ENCODE measurements around the gene CCDC7.
"Not testable (repeated sequence)": the region's sequence is repeated elsewhere in the genome, so short reads cannot be mapped to it uniquely, and the experiment has no call there.

The CCDC7 gene

DNA sequence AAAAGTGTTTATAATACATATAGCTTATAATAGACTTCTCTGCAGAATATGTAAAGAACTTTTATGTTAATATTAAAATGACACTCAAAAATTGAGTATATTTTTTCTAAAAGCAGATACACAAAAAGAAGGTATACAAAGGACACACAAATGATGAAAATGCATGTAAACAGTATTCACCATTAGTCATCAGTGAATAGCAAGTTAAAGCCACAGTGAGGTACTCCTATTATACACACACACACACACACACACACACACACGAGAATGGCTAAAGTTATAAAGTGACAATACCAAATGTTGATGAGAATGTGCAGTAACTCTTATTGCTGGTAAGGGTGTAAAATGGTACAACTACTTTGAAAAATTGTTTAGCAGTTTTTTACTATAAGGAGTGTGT is 419.2 kb downstream of the CCDC7 start:
- in situ Hi-C loops (cut with MboI; ENCODE audit: low sequenced_read_pairs) = no loop called here

DNA sequence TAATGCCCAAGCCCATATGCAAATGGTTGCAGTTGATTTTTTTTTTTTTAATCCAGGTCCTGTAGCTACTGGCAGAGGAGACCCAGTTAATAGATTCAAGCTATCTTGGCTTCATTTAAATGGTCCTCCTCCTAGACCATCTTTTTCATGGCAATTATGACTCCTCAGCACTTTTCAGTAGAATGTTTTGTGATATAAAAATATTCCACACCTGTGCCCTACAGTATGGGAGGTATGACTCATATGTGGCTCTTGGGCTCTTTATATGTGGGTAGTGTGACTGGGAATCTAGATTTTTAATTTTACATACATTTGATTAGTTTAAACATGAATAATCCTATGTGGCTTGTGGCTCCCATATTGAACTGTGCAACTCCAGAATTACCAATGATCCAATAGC is 432.0 kb downstream of the CCDC7 start:
- in situ Hi-C loops (cut with MboI; ENCODE audit: low sequenced_read_pairs) = no loop called here

DNA sequence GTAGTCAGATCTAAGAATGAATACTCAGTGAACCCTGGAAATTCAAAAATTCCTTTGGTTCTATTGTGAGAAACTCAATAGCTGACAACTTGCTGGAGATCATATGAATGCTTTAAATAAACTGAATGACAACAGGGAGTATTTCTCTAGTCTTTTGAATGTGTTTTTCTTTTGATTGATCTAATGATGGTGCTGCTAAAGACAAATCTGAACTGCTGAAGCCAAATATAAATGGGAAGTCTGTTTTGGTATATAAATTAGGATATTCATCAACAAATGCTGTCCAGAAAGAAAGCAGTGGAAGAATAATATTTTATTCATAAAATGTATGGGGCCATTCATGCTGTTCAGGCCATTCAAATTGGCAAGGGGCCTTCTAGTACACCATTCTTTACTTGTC is 432.7 kb downstream of the CCDC7 start:
- in situ Hi-C loops (cut with MboI; ENCODE audit: low sequenced_read_pairs) = no loop called here

GRCh38 chr10:32882076-32882475 is 436.1 kb downstream of the CCDC7 start:
- in situ Hi-C loops (cut with MboI; ENCODE audit: low sequenced_read_pairs) = no loop called here

DNA sequence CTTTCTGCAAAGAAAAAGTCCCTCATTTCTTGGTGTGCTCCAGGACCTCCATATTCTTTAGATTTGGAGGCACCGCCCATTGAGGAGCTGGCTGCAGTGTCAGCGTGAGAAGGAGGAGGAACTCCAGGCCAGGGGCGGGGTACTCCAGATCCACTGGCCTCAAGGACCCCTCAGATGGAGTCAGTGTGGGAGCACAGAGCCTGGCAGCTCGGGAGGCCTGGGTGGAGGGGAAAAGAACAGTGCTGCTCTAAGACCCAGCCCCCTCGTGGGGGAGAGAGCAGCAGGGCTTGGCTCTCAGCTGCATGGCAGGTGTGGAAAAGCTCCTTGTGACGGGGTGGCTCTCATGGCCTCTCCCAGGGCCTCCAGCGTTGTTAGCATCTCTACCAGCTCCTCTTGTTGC is 441.5 kb downstream of the CCDC7 start:
- in situ Hi-C loops (cut with MboI; ENCODE audit: low sequenced_read_pairs) = no loop called here

- in situ Hi-C loops (cut with MboI; ENCODE audit: low sequenced_read_pairs) = no loop called here
Measured at GRCh38 chr10:32888161-32888927, 442.4 kb downstream of the CCDC7 start.

DNA sequence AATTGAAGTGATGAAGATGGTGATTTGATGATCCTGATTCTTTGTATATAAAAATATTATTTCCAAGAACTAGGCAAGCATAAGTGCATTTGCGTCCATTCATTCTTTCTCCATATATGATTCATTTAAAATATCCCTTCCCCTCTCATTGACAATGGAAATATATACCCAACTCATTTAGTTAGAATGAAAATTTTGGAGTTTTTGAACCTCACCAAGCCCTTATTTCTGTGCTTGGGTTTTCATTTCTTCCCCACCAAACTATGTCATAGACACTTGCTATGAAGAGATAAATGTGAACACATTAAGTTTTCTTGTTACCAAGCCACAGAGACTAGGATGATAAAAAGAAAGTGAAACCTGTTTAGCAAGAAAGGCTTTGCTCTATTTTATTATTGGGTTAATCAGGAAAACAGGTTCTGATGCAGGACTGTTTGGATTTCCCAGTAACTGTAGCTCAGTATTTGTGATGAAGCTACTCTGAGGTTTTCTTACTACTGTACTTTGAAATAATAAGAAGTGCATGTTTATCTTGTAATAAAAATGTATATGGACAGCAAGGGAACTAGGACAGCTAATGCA is 443.8 kb downstream of the CCDC7 start:
- in situ Hi-C loops (cut with MboI; ENCODE audit: low sequenced_read_pairs) = no loop called here

GRCh38 chr10:32890444-32890843 is 444.5 kb downstream of the CCDC7 start:
- in situ Hi-C loops (cut with MboI; ENCODE audit: low sequenced_read_pairs) = no loop called here

DNA sequence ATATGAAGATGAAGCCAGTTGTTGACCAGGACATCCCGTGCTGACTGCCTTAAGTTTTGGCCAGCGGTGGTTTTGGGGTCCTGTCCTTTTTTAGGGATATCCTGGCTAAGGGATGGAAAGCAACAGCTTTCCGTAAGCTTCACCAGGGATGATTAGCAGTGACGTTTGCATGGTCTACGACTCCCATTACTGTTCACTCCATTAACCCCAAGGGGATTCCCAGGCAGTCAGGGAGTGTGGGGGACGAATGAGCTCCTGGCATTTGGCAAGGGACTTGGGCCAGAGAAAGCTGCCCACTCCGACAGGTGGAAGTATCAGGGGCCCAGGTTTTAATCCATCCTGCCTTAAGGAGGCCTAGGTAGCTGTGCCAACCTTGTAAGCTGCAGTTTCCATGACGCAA is 445.3 kb downstream of the CCDC7 start:
- in situ Hi-C loops (cut with MboI; ENCODE audit: low sequenced_read_pairs) = no loop called here

DNA sequence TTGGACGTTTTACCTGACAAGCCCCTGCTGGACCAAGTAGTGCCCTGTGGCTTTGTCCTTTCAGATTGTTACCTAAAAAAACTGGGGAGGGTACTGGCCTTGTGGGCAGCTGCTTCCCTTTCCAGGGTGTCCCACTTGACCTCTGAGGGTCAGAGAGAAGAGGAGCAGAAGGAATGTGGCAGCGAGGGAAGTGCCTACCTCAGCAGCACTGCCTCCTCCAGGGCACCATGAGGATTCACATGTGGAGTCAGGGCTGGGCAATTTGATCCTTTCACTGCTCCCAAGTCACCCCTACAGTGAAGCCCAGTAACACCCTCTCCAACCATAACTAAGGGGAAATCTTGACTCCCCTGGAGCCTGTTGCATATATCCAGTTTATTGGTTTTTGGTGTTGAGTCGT is 447.5 kb downstream of the CCDC7 start:
- in situ Hi-C loops (cut with MboI; ENCODE audit: low sequenced_read_pairs) = no loop called here

- in situ Hi-C loops (cut with MboI; ENCODE audit: low sequenced_read_pairs) = no loop called here
Measured at GRCh38 chr10:32893916-32894664, 448.1 kb downstream of the CCDC7 start.

- in situ Hi-C loops (cut with MboI; ENCODE audit: low sequenced_read_pairs) = not testable (repeated sequence)
Measured at GRCh38 chr10:32895200-32895968, 449.4 kb downstream of the CCDC7 start.

DNA sequence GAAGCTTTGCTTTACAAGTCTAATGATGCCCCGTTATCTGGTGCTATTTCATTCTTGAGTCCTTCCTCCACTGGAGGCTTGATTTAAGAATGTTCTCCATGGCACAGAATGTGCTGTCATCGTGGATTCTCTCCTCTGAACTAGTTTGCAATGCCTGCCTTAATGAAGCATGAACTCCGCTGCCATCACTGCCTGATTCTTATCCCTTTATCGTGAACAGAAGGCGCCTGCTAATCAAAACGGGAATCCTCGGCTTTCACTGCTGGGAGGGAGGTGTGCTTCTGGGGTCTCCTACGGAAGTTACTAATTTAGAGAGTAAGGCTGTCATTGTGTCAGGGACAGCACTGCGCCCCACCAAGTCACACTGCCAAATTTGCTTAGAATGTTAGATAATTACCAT is 455.9 kb downstream of the CCDC7 start:
- in situ Hi-C loops (cut with MboI; ENCODE audit: low sequenced_read_pairs) = no loop called here

DNA sequence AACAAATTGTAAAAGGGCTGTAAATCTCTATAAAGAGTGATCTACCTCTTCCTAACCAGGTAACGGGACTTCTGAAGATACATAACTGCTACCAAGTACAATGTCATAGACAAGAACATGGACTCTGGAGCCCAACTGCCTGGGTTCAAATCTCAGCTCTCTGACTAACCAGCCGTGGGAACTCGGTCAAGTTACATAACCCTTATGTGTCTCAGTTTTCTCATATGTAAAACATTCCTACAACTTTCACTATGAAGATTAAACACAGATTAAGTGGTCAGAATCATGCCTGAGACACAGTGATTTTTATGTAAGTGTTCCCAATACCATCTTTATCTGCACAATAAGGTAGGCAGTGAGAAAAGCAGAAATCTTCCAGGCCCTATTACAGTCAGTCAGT is 459.5 kb downstream of the CCDC7 start:
- in situ Hi-C loops (cut with MboI; ENCODE audit: low sequenced_read_pairs) = no loop called here

DNA sequence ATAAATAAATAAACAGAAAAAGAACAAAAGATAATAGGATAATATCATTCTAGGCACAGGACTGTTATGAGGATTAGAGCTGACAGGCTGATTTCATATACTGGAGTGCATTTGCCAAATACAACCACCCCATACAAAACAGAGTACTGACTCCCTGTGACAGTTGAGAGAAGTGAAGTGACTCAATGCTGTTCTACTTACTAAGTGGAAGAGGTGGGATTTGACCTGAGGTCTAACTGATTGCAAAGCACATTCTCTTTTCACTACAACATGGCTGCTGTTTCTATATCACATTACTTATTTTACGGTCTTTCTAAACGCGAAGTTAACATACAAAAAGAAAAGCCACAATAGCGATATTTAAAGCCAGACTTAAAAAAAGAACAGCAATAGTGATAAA is 460.7 kb downstream of the CCDC7 start:
- in situ Hi-C loops (cut with MboI; ENCODE audit: low sequenced_read_pairs) = no loop called here

GRCh38 chr10:32909456-32909855 is 463.5 kb downstream of the CCDC7 start:
- in situ Hi-C loops (cut with MboI; ENCODE audit: low sequenced_read_pairs) = no loop called here

DNA sequence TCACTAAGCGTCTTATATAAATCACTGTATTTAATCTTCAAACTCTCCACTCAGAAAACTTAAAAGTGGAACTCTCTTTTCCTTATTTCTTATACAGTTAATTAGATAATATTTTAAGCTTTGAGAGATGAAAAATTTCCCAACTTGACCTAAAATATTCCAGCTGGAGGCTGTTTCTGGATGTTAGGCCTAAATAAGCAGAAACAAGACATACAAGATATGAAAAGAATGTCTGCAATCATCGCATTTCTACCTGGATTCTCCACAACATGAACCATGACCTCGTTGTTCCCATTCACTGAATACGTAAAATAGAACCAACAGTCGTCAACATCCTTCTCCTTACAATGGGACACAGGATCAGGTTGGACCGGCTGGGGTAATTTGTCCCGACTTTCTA is 464.0 kb downstream of the CCDC7 start:
- in situ Hi-C loops (cut with MboI; ENCODE audit: low sequenced_read_pairs) = not testable (repeated sequence)

- in situ Hi-C loops (cut with MboI; ENCODE audit: low sequenced_read_pairs) = no loop called here
Measured at GRCh38 chr10:32911285-32912016, 465.5 kb downstream of the CCDC7 start.

DNA sequence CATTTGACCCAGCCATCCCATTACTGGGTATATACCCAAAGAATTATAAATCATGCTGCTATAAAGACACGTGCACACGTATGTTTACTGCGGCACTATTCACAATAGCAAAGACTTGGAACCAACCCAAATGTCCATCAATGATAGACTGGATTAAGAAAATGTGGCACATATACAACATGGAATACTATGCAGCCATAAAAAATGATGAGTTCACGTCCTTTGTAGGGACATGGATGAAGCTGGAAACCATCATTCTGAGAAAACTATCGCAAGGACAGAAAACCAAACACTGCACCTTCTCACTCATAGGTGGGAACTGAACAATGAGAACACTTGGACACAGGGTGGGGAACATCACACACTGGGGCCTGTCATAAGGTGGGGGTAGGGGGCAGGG is 471.9 kb downstream of the CCDC7 start:
- in situ Hi-C loops (cut with MboI; ENCODE audit: low sequenced_read_pairs) = not testable (repeated sequence)

GRCh38 chr10:32922170-32922569 is 476.2 kb downstream of the CCDC7 start:
- in situ Hi-C loops (cut with MboI; ENCODE audit: low sequenced_read_pairs) = no loop called here

GRCh38 chr10:32923134-32923533 is 477.2 kb downstream of the CCDC7 start:
- in situ Hi-C loops (cut with MboI; ENCODE audit: low sequenced_read_pairs) = no loop called here

Data from hTERT RPE-1 (cell line).